Pancreas (tissue), 10 donors: ENCODE data around the gene RGL1. TPM values are rescaled to one million over a fixed set of nuclear protein-coding genes. Genes with fewer than 3 reads are reported as not detected.
A peak's percentile ranks its signal among the peaks of the same experiment; 100 is the strongest.

Source experiments
- ATAC-seq, 4 donors: fragments of 200-7000 bp; cut with Tn5 transposase; one replicate each; pipeline versions ENCODE4 v1.8.0 to v1.9.1; 2020; ENCODE audit warnings: mild to moderate bottlenecking in 4 of 4, moderate library complexity in 4 of 4
- DNase-seq, 6 donors: peaks; one replicate each; pipeline ENCODE4 v3.0.0-alpha.2; 2020
- FAIRE-seq: peaks from 2 replicates; lab custom pipeline; 2012; peaks lifted over from hg19 to GRCh38; lab: Jason Lieb, UNC
- H3K27ac ChIP-seq, 4 donors: fragments of 200-600 bp; sonication (generic); 1 replicate in 3 of 4; 2 replicates in 1 of 4; pipeline versions ENCODE4 v1.5.0 to v1.8.0; 2020
- H3K27me3 ChIP-seq, 4 donors: fragments of 200-600 bp; one replicate each; pipeline ENCODE4 v1.8.0; 2021
- H3K36me3 ChIP-seq, 3 donors: fragments of 200-600 bp; sonication (generic) in 1 of 3; one replicate each; pipeline versions ENCODE4 v1.5.0 to v1.8.0; 2020 to 2021
- H3K4me1 ChIP-seq, 3 donors: fragments of 200-600 bp; one replicate each; pipeline ENCODE4 v1.8.0; 2021
- H3K4me3 ChIP-seq, 4 donors: fragments of 200-600 bp; sonication (generic) in 2 of 4; one replicate each; pipeline versions ENCODE4 v1.5.0 to v1.8.0; 2020 to 2021
- H3K9me3 ChIP-seq, 4 donors: fragments of 200-600 bp; one replicate each; pipeline ENCODE4 v1.8.0; 2021
- WGBS, 2 donors: extraction: QIAGEN DNeasy Blood & Tissue Kit; methylation state at CpG; one replicate each; pipeline ENCODE4 v1.1.7; 2013; 5-methylcytosine and 5-hydroxymethylcytosine counted together
- intact Hi-C, 3 donors: fragments of 100-400 bp; cut with DNase I; formaldehyde crosslinking; loops; one replicate each; pipeline versions ENCODE4 v1.11.1 to v1.14.2; 2022
- polyA plus RNA-seq, 2 donors: library from polyadenylated mRNA; stranded (reverse); fragments of 200-250 nt; gene quantifications; one replicate each; pipeline ENCODE4 v1.2.3, GENCODE V29; 2013
- total RNA-seq, 6 donors: library from RNA; stranded (reverse); fragmentation: NEBNext Ultra II Directional in 4 of 6; extraction: Animal tissue kit (Norgen Biotek cat#: 25700) in 4 of 6; gene quantifications; one replicate each; pipeline versions ENCODE4 v1.2.1 to v1.2.4, GENCODE V29; 2021 to 2023
- TF ChIP-seq, protein P1 (sequence below), 4 donors: fragments of 200-600 bp; sonication (generic) in 3 of 4; IDR thresholded peaks; one replicate each; pipeline versions ENCODE4 v1.5.0 to v1.8.0; 2021; ENCODE audit warnings: antibody characterized with exemption in 4 of 4
- donor health status: healthy with polysubstance abuse.
- donor health status: DM: no; HTN: no; CAD: no; lungs with moderate emphysema.
- donor health status: DM: no; HTN: no; CAD: no.
- donor health status: control.
- donor health status: control.
- donor health status: Bipolar disorder and iron deficiency.
- donor health status: DM: yes; HTN: yes; CAD: no.
- donor health status: DM: no; HTN: no; CAD: no.
- donor health status: DM: no; HTN: no; CAD: no.
- donor health status: DM: yes; HTN: yes; CAD: no.

Gene RGL1
- total and polyA plus RNA-seq, 8 donors = 2.8 to 9.1 (median 5.0) TPM

DNA sequence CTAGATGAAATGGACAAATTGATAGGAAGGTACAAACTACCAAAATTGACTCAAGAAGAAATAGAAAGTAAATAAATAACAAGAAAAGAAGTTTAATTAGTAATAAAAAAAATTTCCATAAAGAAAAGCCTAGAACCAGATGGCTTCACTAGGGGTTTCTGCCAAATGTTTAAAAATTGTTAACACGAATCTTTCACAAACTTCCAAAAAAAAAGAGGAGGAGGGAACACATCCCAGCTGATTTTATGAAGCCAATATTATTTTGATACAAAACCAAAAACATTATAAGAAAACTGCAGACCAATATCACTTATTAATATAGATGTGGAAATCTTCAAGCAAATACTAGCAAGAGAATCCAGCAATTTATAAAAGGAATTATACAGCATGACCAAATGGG is 143.1 kb downstream of the RGL1 start:
- Histone ChIP-seq H3K4me3 (no peak overlapping the region), H3K36me3 (no peaks in the 10 kb centered on the region), H3K27me3 (no peaks in the 10 kb centered on the region), H3K27ac (no peak overlapping the region), H3K9me3 (no peaks in the 10 kb centered on the region), H3K4me1 (peaks cover 0 to 4% (median 0%) of the 10 kb centered on the region in 3 donors)
- DNase-seq (no peak), ATAC-seq (no peak), FAIRE-seq (no peak)
- TF ChIP-seq, protein P1, sequence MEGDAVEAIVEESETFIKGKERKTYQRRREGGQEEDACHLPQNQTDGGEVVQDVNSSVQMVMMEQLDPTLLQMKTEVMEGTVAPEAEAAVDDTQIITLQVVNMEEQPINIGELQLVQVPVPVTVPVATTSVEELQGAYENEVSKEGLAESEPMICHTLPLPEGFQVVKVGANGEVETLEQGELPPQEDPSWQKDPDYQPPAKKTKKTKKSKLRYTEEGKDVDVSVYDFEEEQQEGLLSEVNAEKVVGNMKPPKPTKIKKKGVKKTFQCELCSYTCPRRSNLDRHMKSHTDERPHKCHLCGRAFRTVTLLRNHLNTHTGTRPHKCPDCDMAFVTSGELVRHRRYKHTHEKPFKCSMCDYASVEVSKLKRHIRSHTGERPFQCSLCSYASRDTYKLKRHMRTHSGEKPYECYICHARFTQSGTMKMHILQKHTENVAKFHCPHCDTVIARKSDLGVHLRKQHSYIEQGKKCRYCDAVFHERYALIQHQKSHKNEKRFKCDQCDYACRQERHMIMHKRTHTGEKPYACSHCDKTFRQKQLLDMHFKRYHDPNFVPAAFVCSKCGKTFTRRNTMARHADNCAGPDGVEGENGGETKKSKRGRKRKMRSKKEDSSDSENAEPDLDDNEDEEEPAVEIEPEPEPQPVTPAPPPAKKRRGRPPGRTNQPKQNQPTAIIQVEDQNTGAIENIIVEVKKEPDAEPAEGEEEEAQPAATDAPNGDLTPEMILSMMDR (IDR thresholded peaks at IDR 0.05) = no peak
- 83 to 94% methylated on average over 1 of the region's 1 CpG for WGBS, 2 donors
- intact Hi-C loops = no loop called here

GRCh38 chr1:183952101-183952500 is 147.2 kb downstream of the RGL1 start:
- no peaks in the 10 kb centered on the region for H3K27me3 ChIP-seq
- DNase-seq = no peak
- WGBS, 2 donors = 95% methylated on average over 1 of the region's 1 CpG
- no peaks in the 10 kb centered on the region for H3K9me3 ChIP-seq
- peaks cover 0 to 10% (median 7%) of the 10 kb centered on the region in 3 donors for H3K4me1 ChIP-seq
- intact Hi-C loops = no loop called here
- no peak overlapping the region for H3K27ac ChIP-seq
- TF ChIP-seq, protein P1 (IDR thresholded peaks at IDR 0.05) = no peak
- no peak overlapping the region for H3K4me3 ChIP-seq
- no peak for ATAC-seq
- H3K36me3 ChIP-seq = no peaks in the 10 kb centered on the region
- FAIRE-seq = no peak

GRCh38 chr1:183953031-183953430 is 148.1 kb downstream of the RGL1 start:
- H3K27me3 ChIP-seq = no peaks in the 10 kb centered on the region
- no peak for DNase-seq
- no peak overlapping the region for H3K27ac ChIP-seq
- FAIRE-seq = no peak
- no peak overlapping the region for H3K4me3 ChIP-seq
- intact Hi-C loops = no loop called here
- no peaks in the 10 kb centered on the region for H3K9me3 ChIP-seq
- TF ChIP-seq, protein P1 (IDR thresholded peaks at IDR 0.05) = no peak
- ATAC-seq = peak; percentile 45 to 77 (median 62)
- no peaks in the 10 kb centered on the region for H3K36me3 ChIP-seq
- WGBS, 2 donors = 39 to 42% methylated on average over 5 of the region's 5 CpGs
- H3K4me1 ChIP-seq = peaks cover 0 to 10% (median 7%) of the 10 kb centered on the region in 3 donors

DNA sequence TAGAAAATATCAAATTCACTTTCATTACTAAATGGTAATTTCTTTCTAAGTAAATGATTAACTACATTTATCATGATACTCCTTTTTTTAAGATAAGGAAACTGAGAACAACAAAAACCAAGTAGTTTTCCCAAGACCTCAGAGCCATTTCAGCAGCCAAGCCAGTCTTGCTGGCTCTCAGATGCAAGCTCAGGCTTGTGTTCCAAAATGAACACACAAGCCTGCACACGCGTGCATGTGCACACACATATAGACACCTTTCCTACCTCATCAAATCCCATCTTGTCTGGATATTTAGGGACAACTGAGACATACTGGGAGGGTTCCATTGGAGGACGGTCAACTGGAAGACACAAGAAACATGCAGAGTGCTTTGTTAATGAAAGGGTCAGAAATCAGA is 149.6 kb downstream of the RGL1 start:
- H3K4me1 ChIP-seq = peaks cover 0 to 10% (median 7%) of the 10 kb centered on the region in 3 donors
- H3K27ac ChIP-seq = no peak overlapping the region
- intact Hi-C loops = no loop called here
- no peaks in the 10 kb centered on the region for H3K36me3 ChIP-seq
- DNase-seq (no peak), ATAC-seq (peak in 2 of 4 donors; percentile 24 to 34), FAIRE-seq (no peak)
- WGBS, 2 donors = 70 to 71% methylated on average over 3 of the region's 3 CpGs
- TF ChIP-seq, protein P1 (IDR thresholded peaks at IDR 0.05) = no peak
- no peak overlapping the region for H3K4me3 ChIP-seq
- no peaks in the 10 kb centered on the region for H3K27me3 ChIP-seq
- H3K9me3 ChIP-seq = no peaks in the 10 kb centered on the region

GRCh38 chr1:183956559-183957188 is 151.8 kb downstream of the RGL1 start:
- Histone ChIP-seq H3K4me1 (peaks cover 0 to 10% (median 7%) of the 10 kb centered on the region in 3 donors), H3K36me3 (no peaks in the 10 kb centered on the region), H3K9me3 (no peaks in the 10 kb centered on the region), H3K27me3 (no peaks in the 10 kb centered on the region), H3K27ac (no peak overlapping the region), H3K4me3 (no peak overlapping the region)
- ATAC-seq (peak in 3 of 4 donors; percentile 70 to 85 (median 83)), FAIRE-seq (no peak), DNase-seq (peak in 1 of 6 donors; percentile 27)
- intact Hi-C loops = no loop called here
- TF ChIP-seq, protein P1 (IDR thresholded peaks at IDR 0.05) = no peak
- WGBS, 2 donors = 85 to 88% methylated on average over 2 of the region's 2 CpGs
